Stimulated activated CD4-positive, alpha-beta T cell treated with anti-CD3 and anti-CD28 coated beads, TNF-alpha, amount 100 ng/mL, for 4 hours (primary cell): ENCODE results near the gene SLC35B2.

Experiments
- DNase-seq, 3 experiments: peaks; one replicate each; pipeline ENCODE4 v3.0.0-alpha.2; 2020; ENCODE audit warnings: low read depth in 3 of 3

Gene SLC35B2, protein sequence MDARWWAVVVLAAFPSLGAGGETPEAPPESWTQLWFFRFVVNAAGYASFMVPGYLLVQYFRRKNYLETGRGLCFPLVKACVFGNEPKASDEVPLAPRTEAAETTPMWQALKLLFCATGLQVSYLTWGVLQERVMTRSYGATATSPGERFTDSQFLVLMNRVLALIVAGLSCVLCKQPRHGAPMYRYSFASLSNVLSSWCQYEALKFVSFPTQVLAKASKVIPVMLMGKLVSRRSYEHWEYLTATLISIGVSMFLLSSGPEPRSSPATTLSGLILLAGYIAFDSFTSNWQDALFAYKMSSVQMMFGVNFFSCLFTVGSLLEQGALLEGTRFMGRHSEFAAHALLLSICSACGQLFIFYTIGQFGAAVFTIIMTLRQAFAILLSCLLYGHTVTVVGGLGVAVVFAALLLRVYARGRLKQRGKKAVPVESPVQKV

DNA sequence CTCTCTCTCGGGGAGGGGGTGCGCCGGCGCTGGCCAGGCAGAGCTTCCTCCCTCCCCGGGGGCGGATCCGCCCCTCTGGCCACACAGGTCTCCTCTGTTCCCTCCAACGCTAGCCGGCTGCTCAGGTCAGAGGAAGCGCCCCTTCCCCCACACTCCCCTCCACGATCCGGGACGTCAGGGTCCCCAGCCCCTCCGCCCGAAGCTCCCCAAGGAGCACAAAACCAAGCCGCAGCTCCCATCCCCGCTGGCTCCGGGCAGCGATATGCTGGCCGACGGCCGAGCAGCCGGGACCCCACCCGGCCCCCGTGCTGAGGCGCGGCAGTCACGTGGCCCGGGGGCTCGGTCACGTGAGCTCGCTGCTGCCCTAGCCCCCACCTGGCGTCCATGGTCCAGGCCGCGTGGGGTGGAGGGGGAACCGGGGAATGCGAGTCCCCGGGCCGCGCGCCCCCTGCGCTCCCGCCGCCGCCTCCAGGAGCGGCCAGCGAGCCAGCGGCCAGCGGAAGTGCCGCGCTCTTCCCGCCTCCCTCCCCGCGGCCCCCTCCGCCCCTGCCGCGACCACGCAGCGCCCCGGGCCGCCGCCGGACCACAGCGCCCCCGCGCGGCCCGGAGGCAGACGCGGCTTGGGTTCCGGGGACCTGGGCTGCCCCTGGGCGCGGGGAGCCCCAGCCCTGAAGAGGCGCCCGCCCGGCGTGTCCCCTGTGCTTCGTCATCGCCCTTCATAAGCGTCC is at the start of gene SLC35B2:
Gene SLC35B2 (minus strand): TSS at position 504 of the 728 bp plus-strand sequence. CDS start 118 bp downstream, at position 386.
- peak in 1 of 3 experiments; percentile 61 for DNase-seq

DNA sequence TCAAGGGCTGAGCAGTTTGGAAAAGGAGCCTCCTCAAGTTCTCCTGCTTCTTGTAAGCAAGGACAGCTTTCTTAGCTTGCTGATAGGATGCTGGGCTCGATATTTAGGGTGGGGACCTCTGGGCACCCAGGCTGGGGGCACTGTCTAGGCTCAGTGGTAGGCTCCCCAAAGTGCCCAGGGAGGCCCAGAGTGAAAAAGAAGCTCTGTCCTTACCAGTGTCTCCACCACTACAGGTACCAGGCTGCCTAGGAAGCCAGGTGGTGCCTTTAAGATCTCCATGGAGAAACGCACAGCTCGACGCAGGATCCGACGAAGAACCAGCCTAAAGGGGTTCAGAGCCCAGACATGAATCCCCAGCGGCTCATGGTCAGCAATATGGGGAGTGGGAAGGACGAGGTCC is 49.4 kb upstream of the SLC35B2 start:
- no peak for DNase-seq

DNA sequence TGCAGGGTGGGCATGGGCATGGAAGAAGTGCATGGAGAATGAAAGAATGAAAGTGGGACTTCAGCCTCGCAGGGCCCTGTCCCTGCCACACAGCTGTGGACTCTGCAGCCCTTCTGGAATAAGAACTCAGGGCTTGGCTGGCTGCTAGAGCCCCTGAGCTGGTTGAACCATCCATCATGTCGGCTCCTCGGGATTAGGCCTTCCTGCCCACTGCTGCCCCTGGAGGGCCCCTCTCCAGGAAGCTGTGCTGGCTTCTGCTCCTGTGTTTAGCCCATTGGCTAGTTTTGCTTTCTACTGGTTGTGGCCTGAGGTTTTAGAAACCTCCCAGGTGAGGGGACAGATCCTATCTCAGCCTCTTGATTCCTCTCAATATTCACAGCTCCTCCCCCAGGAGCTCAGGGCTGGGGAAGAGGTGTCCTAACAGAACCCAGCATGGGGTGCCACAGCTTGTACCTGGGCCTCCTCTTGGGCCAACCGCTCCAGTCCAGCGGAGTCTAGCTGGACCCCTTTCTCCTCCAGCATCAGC is 47.9 kb upstream of the SLC35B2 start:
- no peak for DNase-seq

- DNase-seq, result peak in 2 of 3 experiments; percentile 21 to 22
These were observed 47.2 kb upstream of the SLC35B2 start for GRCh38 chr6:44304282-44305199.

DNA sequence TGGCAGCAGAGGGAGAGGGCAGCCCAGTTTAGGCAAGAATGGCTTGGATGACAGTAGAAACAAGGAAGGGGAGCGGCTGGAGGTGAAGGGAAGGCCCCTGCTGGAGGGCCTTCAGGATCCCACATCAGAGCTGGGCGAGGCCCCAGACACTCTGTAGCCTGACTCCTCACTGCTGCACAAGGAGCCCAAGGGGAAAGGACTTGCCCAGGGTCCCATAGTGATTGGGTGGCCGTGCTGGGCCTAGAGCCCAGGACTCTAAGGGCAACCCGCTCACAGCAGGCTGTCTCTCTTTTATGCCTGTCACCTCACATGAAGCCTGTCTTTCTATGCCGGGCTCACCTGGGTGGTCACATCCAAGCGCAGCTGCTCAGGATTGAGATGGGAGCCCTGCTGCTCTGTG is 46.5 kb upstream of the SLC35B2 start:
- DNase-seq, result no peak

DNA sequence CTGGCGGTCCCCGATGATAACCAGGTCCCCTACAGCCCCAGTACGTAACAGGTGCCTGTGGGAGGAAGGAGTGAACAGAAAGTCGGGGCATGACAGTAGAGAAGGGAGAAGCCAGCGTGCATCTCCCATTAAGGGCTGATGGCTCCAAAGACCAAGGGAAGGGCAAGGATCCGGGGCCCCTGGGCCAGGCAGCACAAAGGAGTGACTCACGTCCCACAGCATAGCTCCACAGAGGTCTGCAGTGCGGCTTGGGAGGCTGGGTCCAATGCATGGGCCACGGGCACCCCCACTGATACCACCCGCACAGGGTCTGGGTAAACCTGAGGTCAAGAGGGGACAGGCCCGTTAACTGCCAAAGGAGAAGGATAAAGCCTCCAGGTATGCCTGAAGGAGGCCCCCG is 45.5 kb upstream of the SLC35B2 start:
- no peak for DNase-seq

DNA sequence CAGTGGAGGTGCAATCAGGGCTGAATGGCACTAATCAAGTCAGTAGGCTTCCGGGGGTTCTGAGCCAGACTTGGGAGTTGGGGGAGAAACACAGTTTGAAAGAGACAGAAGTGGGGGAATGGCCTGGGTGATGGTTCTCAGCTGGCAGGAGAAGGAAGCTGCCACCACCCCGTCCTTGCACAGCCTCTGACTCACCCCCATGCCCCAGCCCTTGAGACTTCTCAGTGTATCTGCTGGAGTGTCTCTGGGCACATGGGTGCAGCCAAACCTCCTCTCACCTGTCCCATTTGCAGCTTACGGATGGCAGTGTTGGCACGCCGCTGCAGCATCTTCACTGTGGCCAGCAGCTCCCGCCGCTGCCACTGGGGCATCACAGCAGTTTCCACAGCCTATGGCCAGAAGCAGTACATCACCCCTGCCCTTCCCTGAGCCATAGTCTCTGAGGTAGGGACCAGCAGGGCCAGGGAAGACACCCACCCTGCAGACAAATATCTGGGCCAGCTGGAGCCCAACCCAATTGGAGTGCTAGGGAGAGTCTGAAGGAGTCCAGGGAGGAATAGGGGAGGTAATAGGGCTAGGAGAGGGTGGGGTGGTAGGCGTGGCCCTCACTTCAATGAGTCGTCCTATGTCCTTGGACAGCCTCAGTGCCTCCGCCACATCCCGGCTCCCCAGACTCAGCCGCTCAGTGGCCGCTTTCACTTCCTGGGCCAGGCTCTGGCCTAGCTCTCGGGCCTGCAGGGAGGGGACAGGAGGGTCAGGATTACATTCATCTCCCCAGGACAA is 44.6 kb upstream of the SLC35B2 start:
- DNase-seq, result no peak

DNA sequence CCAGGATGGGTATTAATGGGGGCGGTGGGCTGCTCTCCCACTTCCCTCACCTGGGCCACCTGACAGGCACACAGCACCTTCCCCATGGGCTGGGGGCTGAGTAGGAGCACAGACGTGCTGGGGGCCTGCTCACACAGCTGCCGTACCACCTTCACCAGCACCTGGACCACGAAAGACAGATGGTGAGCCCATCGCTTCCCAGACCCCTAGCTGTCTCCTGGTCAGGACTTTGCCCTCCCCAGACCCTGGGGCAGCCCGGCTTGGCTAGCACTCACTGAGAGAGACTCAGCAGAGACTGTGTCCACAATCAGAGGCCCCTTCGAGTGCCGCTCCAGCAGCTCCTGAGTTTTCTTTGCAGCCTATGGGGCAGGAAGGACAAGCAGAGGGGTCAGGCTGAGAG is 43.8 kb upstream of the SLC35B2 start:
- DNase-seq, result no peak

DNA sequence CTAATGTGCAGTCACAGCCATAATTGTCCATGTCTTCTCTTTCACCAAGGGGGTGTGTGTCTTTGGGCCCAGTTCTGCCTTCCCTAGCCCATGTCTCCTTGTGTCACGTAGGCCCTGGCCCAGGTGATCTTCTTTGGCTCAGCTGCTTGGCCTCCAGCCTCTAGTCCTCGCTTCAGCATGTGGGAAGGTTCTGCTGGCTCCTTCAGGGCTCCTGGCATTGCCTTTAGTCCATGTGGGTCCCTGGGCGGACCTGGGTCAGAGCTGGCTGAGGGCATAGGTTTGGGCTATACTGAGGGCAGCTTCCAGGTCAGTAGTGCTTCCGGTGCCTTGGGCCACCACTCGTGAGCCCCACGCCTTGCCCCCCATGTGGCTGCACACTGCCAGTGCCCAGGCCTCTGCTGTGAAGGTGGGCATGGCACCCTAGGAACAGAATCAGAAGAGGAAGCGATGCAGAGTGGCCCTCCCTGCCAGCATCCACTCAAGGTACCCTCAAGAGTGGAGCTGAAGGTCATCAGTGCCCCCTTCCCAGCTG is 43.0 kb upstream of the SLC35B2 start:
- no peak for DNase-seq

DNA sequence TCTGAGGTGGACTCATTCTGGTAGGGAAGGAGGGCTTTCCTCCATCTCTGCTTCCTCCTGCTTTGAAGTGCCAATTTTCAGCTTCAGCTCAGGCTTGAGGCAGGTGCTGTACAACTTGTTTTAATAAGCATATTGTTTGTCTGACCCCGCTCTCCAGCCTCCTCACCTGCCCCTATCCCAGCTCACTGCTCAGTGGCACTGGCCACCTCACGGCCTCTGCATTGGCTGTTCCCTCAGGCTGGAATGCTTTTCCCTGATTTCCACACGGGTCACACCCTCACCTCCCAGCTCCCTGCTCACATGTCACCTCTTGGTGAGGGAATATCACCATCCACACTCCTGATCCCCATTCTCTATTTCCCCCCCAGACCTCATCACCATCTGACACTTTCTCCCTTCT is 41.5 kb upstream of the SLC35B2 start:
- no peak for DNase-seq

DNA sequence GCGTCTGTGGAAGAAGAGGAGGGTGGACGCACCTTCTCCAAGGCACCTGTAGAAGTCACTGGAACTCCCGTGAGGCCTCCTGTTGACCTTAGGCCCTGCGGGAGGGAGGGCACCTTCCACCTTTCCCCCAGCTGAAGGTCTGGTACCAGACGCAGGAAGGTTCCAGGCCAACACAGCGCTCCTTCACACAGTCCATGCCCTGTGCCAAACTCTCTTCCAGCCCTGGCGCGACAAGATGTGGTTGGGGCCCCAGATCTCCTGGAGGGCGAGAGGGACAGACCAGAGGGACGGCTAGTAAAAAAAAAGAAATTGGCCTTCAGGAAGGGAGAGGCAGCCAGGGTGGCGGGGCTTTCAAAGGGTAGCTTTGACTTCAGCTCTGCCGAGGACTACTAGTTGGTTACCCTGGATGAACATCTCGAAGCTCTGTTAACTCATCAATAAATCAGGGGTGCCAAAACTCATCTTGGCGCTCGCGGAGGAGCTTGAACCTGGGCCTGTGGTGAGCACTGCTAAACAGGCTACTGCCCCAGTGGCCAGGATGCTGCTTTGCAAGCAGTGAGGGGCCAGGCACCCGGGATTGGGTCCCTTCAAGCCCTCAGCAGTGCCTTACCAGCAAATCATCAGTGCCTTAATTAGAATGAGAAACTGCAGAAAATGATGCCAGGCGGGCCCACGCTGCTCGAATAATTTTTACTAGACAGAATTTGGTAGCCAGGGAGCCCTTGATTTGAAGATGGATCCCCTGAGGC is 40.9 kb upstream of the SLC35B2 start:
- no peak for DNase-seq

- peak in 1 of 3 experiments; percentile 29 for DNase-seq
These were observed 40.0 kb upstream of the SLC35B2 start for GRCh38 chr6:44297063-44298038.

GRCh38 chr6:44294832-44295791 is 37.8 kb upstream of the SLC35B2 start:
- no peak for DNase-seq

DNA sequence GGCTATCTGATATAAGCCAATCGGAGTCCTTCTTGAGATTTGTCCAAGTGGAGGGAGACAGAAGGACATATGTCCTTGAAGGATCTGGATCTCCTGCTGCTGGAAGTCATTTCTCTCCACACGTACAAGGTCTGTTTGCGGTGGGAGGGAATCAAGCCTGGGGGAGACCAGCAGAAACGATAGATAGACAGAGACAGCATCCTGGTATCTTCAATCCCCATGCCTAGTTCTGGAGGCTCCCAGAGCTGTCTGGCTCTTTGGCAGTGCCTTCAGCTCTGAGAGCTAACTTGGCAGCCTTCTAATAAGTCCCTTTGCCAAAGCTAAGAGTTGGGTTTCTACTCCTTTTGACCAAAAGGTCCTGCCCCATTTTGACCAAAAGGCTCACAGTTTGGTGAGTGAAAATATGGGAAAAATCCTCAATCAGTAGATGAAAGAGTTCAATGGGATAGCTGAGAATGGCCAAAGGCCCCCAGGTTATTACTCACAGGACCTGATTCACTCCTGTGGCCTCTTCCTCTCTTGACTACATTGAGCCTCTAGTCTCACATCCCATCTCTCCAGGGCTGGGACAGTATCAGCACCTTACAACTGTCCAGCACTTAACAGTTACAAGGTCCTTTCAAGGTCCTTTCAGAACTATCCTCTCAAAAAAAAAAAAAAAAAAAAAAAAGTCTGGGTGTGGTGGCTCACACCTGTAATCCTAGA is 35.5 kb upstream of the SLC35B2 start:
- no peak for DNase-seq

DNA sequence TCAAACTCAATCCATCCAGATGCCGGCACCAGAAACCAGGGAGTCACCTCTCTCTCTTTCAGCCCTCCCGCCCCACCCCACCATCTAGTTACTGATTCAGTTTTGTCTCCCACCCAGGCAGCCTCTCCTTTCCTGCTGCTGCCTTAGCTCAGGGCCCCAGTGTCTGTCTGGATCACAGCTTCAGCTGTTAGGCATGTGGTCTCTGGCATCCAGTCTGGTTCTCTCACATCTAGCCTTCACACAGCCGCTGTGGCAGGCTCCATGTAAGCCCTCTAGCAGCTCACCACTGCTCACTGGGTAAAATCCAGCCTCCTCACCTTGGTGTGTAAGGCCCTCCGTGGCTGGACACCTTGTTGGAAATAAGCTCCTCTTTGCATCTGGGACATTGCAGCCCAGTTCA is 34.5 kb upstream of the SLC35B2 start:
- no peak for DNase-seq

DNA sequence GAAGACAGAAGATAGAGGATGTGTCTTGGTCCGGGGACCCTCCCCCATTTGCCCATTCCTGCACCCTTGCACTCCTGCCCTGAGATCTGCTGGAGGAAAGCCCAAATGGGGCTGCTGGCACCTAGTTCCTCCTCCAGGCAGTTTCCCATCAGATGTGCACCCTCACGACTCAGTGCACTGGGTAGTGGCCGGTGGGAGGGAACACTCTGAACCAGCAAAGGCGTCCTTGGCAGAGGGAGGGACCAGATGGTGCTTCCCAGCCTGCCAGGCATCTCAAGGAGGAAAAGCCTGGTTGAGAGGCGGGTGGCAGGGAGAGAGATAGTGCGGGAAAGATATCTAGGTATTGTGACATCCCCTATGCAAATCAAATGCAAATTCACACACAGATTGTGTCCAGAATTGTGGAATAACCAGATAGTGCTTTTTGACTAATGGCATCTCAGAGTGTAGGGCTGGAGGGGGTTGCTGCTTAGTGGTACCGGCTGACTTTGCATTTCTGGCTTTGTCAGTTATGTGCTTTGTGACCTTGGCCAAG is 32.5 kb upstream of the SLC35B2 start:
- DNase-seq, result no peak

GRCh38 chr6:44286747-44287146 is 29.4 kb upstream of the SLC35B2 start:
- DNase-seq, result no peak
